KMS-11 (cell line): Measurements from ENCODE around the gene RIN1.
"Not testable (repeated sequence)": the region's sequence is repeated elsewhere in the genome, so short reads cannot be mapped to it uniquely, and the experiment has no call there.

Experiments
- H2AFZ ChIP-seq: fragments of 200-600 bp; sonication (generic); 2 replicates; pipeline ENCODE4 v1.6.1; 2016; ENCODE audit warnings: antibody characterized with exemption, mixed run types, low read depth
- H3K27ac ChIP-seq: fragments of 200-600 bp; sonication (generic); 2 replicates; pipeline ENCODE4 v1.6.1; 2016; ENCODE audit warnings: mild to moderate bottlenecking, mixed run types
- H3K27me3 ChIP-seq: fragments of 200-600 bp; sonication (generic); 2 replicates; pipeline ENCODE4 v1.6.1; 2017; ENCODE audit warnings: mild to moderate bottlenecking, low read depth, mixed run types, moderate library complexity; ENCODE audit not compliant: insufficient read depth
- H3K36me3 ChIP-seq: fragments of 200-600 bp; sonication (generic); 2 replicates; pipeline ENCODE4 v1.6.1; 2017; ENCODE audit warnings: mild to moderate bottlenecking, mixed run types; ENCODE audit not compliant: insufficient read depth
- H3K4me1 ChIP-seq: fragments of 200-600 bp; sonication (generic); 2 replicates; pipeline ENCODE4 v1.6.1; 2016; ENCODE audit warnings: mild to moderate bottlenecking, low read depth, mixed run types; ENCODE audit not compliant: poor library complexity, severe bottlenecking
- H3K4me2 ChIP-seq: fragments of 200-600 bp; sonication (generic); 2 replicates; pipeline ENCODE4 v1.7.0; 2016; ENCODE audit warnings: mild to moderate bottlenecking, mixed run types
- H3K4me3 ChIP-seq: fragments of 200-600 bp; sonication (generic); IDR thresholded peaks from 2 replicates; pipeline ENCODE4 v1.6.1; 2017; ENCODE audit warnings: low read depth, low read length, mixed read lengths; ENCODE audit not compliant: insufficient read depth
- H3K79me2 ChIP-seq: fragments of 200-600 bp; sonication (generic); 2 replicates; pipeline ENCODE4 v1.6.1; 2016; ENCODE audit warnings: low read depth, mixed run types; ENCODE audit not compliant: insufficient read depth
- H3K9ac ChIP-seq: fragments of 200-600 bp; sonication (generic); 2 replicates; pipeline ENCODE4 v1.6.1; 2016; ENCODE audit warnings: mild to moderate bottlenecking, mixed run types
- H4K20me1 ChIP-seq: fragments of 200-600 bp; sonication (generic); 2 replicates; pipeline ENCODE4 v1.6.1; 2016; ENCODE audit warnings: mild to moderate bottlenecking, mixed run types; ENCODE audit not compliant: insufficient read depth
- CTCF ChIP-seq: fragments of 200-600 bp; sonication (generic); conservative IDR thresholded peaks from 2 replicates; pipeline ENCODE4 v1.6.1; 2017; ENCODE audit warnings: low read depth, mild to moderate bottlenecking, antibody characterized with exemption, low read length, moderate library complexity, mixed read lengths

Gene RIN1

GRCh38 chr11:66336234-66337102, at the start of gene RIN1:
Gene RIN1, minus strand, starts transcription at chr11:66336434. Its CDS starts 32 bp downstream, at chr11:66336402.
- H3K9ac ChIP-seq: no peak within 1 kb of the TSS
- no peak within 1 kb of the TSS for H3K27ac ChIP-seq
- no peak within 1 kb of the TSS for H2AFZ ChIP-seq
- H3K4me2 ChIP-seq: no peak within 1 kb of the TSS
- no peak within 1 kb of the TSS for H3K4me3 ChIP-seq
- H3K27me3 ChIP-seq: peaks cover 22% of the 10 kb centered on the region; the same call in 1 of the 2 replicates
- no peaks in the 10 kb centered on the region for H3K36me3 ChIP-seq
- H3K4me1 ChIP-seq: peaks cover 6% of the 10 kb centered on the region
- TF ChIP-seq CTCF: no peak
- H3K79me2 ChIP-seq: no peaks in the 10 kb centered on the region
- H4K20me1 ChIP-seq: no peaks in the 10 kb centered on the region

- H3K27ac ChIP-seq, H2AFZ ChIP-seq, H3K4me2 ChIP-seq, H4K20me1 ChIP-seq, H3K9ac ChIP-seq, H3K4me3 ChIP-seq, H3K36me3 ChIP-seq, H3K79me2 ChIP-seq: not testable (repeated sequence)
- peaks cover 11% of the 10 kb centered on the region for H3K4me1 ChIP-seq
- H3K27me3 ChIP-seq: peaks cover 16% of the 10 kb centered on the region; the same call in 1 of the 2 replicates
Observed at GRCh38 chr11:66384316-66384715, 48.1 kb upstream of the RIN1 start.

GRCh38 chr11:66380264-66380663, 44.0 kb upstream of the RIN1 start:
- H3K27me3 ChIP-seq: peaks cover 12% of the 10 kb centered on the region; the same call in 1 of the 2 replicates
- H2AFZ ChIP-seq, H3K27ac ChIP-seq, H3K36me3 ChIP-seq, H4K20me1 ChIP-seq, H3K4me2 ChIP-seq, H3K4me1 ChIP-seq, H3K4me3 ChIP-seq, H3K9ac ChIP-seq, H3K79me2 ChIP-seq: not testable (repeated sequence)

GRCh38 chr11:66373690-66374287, 37.6 kb upstream of the RIN1 start:
- H3K4me1 ChIP-seq, H3K36me3 ChIP-seq, H2AFZ ChIP-seq, H3K27ac ChIP-seq, H4K20me1 ChIP-seq, H3K9ac ChIP-seq, H3K4me2 ChIP-seq, H3K79me2 ChIP-seq, H3K4me3 ChIP-seq: not testable (repeated sequence)
- peaks cover 47% of the 10 kb centered on the region for H3K27me3 ChIP-seq

- Histone ChIP-seq H3K36me3 (no peaks in the 10 kb centered on the region), H3K4me3 (no peak overlapping the region), H3K79me2 (no peaks in the 10 kb centered on the region), H3K27me3 (peaks cover 47% of the 10 kb centered on the region), H2AFZ (no peak overlapping the region), H3K4me1 (no peaks in the 10 kb centered on the region), H3K27ac (no peak overlapping the region), H4K20me1 (no peaks in the 10 kb centered on the region), H3K9ac (no peak overlapping the region), H3K4me2 (no peak overlapping the region)
- no peak for TF ChIP-seq CTCF
Observed at GRCh38 chr11:66373265-66373664, 37.0 kb upstream of the RIN1 start.
